ENCODE data around the gene HIVEP2.

HIVEP2 gene

DNA sequence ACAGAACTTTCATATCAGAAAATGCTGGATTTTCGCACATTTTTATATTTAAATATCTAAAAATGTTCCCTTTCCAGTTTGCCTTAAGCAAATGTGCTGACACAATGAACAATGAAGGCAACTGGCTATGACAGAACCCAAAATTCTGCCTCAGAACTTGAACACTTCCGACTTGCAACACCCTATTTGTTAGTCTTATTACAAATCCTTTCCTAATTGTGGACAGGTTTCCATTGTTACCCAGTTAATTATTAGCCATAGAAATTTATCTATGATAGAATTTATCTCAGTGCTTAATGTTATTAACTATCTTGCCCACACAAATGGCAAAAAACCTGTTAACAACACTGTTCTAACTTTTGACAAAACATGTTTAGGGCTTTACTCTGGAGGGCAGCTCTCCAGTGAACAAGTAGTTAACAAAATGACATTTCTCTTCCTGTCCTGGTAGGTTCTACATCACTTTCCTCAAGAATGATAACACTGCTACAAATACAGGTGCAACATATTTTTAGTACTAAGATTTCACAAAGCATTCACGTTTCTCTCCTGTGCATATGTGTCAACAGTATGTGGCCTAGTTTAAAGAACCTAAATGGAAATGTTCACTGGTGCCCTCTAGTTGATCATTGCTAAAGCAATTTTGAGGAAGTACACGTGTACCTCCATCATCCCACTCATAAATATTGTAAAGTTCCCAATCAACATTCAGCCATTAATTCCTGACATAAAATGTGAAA, 58.4 kb downstream of the HIVEP2 start:
- DNase-seq: peak; percentile 67

GRCh38 chr6:142885182-142885867, 59.7 kb downstream of the HIVEP2 start:
- DNase-seq: peak; percentile 49

DNA sequence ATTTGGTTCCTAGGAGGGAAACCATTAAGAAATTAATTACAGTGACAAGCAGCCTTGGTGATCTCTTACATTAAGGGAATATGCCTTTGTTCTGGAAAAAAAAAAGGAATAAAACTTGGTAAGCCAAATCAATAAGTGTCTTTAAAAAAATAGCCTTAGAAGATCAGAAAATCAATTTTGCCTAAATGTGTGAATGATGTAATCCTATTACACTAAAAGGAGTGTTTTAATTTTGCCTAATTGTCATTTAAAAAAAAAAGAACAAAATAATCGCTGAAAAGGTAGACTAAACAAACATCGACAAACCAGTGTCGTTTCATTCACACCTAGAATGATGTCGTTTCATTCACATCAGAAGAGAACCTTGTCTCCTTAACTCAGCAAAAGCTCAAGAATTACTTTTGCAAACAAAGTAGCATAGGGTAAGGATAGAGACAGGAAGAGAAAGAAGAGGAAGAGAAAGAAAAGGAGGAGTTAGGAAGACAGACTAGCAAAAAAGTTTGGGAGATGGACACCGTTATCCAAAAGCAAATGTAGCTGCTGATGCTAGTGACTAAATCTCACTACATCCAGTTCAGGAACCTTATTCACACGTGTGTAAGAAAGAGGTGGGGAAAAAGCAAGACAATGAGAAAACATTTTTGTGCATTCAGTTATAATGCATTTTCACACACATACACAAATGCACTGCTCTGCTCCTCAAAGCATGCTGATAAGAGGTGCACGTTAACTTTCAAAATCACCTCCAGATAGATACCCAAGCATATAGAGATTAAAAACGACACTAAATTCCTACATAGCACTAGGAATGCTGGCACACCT, 60.6 kb downstream of the HIVEP2 start:
- no peak for DNase-seq

DNA sequence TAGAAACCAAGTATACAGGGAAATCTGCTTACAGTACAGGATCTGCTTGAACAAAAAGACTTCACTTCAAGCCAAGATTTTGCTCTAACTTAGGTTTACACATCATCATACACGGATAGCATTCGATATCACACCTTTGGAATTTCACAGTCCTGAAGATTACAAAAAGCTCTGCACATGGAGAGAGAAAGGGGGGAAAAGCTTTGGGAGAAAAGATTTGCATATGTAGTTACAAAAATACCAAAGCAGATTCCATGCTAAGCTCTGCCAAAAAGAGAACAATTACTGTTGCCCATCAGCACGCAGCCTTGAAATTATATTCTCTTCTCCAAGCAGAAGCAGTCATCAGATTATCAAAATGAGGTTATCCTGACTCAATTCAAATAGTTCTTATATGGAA, 62.0 kb downstream of the HIVEP2 start:
- DNase-seq: no peak

DNA sequence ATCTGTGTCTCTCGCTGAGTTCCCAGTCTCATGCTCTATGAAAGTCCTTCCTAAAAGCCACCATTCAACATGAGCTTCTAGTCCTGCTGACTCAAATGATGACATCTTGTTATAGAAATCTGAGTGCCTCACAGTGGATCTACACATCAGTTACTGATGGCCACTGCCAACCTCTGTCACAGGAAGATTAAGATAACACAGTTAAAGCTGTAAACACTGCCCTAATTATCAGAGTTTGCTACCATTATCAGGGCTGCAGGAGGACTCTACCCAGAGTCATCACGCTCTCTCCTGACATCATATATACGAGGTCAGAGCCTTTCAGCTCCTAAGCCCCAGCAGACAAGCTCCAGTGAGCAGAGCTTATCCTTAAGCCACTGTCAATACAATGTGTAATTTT, 63.2 kb downstream of the HIVEP2 start:
- no peak for DNase-seq

- no peak for DNase-seq
Measured at GRCh38 chr6:142881290-142881689, 63.7 kb downstream of the HIVEP2 start.

GRCh38 chr6:142880201-142880600, 64.8 kb downstream of the HIVEP2 start:
- DNase-seq: no peak

DNA sequence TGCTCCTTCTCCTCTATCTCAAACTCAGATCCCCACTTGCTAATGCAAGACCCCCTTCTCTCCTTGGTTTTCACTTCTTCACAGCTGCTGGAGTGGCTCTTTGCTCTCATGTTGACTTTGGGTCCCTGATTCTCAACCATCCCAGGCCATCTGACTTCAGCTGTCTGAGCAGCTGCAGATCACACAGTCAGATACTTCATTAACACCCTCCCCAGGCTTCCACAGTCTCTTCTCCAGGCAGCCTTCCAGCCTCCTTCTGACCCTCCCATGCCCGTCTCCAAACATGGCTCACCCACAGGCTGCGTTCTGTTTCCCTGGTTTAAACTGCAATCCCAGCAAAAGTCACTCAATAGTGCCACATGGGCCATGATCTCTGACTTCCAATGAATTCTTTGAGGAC, 65.4 kb downstream of the HIVEP2 start:
- DNase-seq: no peak

GRCh38 chr6:142879076-142879475, 65.9 kb downstream of the HIVEP2 start:
- DNase-seq: no peak

GRCh38 chr6:142878407-142878806, 66.6 kb downstream of the HIVEP2 start:
- DNase-seq: no peak

GRCh38 chr6:142874676-142875075, 70.3 kb downstream of the HIVEP2 start:
- no peak for DNase-seq

- DNase-seq: no peak
Measured at GRCh38 chr6:142872376-142872775, 72.6 kb downstream of the HIVEP2 start.

GRCh38 chr6:142871910-142872331, 73.1 kb downstream of the HIVEP2 start:
- DNase-seq: no peak

- no peak for DNase-seq
Measured at GRCh38 chr6:142870787-142871415, 74.1 kb downstream of the HIVEP2 start.

DNA sequence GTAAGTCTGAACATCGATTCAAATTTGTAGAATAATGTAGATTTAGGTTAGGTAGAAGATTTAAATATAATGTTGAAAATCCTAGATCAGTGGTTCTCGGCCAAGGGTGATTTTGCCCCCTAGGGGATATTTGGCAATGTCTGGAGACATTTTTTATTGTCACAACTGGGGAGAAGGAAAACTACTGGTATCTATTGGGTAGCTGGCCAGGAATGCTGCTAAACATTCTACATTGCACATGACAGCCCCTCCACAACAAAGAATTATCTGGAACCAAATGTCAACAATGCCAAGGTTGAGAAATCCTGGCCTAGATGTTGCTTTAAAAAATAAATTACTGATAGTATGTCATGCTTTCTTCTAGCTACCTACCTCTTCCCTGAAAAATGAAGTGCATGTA, 76.1 kb downstream of the HIVEP2 start:
- no peak for DNase-seq

- DNase-seq: no peak
Measured at GRCh38 chr6:142867988-142868812, 76.8 kb downstream of the HIVEP2 start.

DNA sequence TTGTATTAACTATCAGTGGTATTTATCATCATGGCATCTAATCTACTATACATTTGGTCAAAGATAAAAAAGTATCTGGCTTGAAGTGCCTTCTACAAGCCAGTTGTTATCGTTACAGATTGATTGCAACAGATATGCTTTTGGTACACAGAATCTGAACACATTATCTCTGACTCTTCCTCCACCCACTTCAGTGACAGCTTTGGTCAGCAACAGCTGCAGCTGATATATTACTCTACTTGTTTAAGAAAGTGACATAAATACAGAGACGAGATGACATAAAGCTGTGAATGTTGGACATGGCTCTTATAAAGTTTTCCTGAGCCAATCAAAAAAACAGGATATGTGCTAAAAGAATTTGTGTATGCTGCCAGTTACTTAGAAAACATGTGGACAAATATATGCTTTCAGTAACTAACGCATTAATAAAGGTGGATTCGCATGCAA, 77.6 kb downstream of the HIVEP2 start:
- no peak for DNase-seq

DNA sequence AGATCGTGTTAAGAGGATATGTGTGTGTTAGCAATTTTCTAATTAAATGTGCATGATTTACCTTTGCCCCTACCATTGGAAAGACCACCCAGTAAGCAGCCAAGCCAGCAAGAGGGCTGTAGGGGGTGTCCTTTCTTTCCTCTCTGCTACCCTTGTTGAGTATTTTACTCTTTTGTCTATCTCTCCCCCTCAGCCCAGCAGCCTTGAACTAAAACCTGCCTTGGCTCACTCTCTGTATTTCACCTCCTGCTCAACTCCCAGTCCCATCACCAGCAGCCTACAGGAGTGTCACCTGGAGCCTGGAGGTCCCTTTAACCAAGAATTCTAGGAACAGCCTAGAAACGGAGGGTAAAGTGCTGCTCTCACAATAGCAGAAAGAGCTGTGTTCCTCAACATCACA, 81.0 kb downstream of the HIVEP2 start:
- DNase-seq: no peak

- DNase-seq: no peak
Measured at GRCh38 chr6:142861711-142862110, 83.3 kb downstream of the HIVEP2 start.

- DNase-seq: no peak
Measured at GRCh38 chr6:142860498-142860897, 84.5 kb downstream of the HIVEP2 start.

DNA sequence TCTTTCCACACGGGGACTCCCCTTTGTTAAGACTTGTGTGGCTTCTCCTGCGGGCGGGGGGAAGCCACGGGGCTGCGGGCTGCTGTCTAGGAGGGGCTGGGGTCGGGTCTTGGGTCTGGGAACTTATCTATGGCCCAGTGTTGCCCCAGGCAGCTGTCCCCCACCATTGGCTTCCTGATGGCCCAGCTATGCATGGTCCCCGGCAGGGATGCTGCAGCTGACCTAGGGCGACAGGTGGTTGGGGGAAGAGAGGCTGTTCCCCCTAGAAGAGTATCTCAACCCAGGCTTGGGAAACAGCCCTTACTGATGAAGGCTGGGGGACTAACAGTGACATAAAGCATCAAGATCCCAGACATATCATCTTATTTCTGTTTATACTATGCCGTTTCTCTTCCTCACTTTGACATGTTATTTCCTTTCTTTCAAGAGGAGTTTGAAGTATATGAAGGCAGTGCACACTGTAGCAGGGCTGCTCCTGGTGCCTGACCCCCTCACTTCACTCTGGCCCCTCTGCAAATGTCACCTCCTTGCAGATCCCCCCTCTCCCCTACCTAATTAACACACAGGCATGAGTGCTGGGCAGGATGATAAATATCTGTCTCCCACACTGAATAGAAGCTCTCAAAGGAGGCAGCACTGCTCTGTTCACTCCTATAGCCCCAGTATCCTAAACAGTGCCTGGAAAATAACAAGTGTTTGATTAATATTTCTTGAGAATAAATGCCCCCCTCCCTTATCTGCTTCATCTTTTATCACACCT, 87.0 kb downstream of the HIVEP2 start:
- DNase-seq: peak; percentile 5

Data from RPMI8226 (cell line).